GM12878 (cell line): ENCODE measurements around the gene ZNF385C. TPM values are rescaled to one million over a fixed set of nuclear protein-coding genes. Genes with fewer than 3 reads are reported as not detected.

Source experiments
- ATAC-seq: fragments of 200-7000 bp; cut with Tn5 transposase; 3 replicates; pipeline ENCODE4 v1.9.1; 2020; ENCODE audit warnings: mild to moderate bottlenecking, moderate library complexity
- BruUV-seq: library from RNA; stranded (reverse); fragments of 400-500 nt; replicated peaks from 2 replicates; lab custom pipeline; 2021; lab: Mats Ljungman, UMichigan
- CTCF ChIA-PET: fragments of 300-600 bp; sonication (Branson Sonifier 250); formaldehyde crosslinking; extraction: SDS; loops from one replicate; lab custom pipeline; 2021; ENCODE audit warnings: inconsistent platforms; lab: Yijun Ruan, JAX
- POLR2A ChIA-PET: fragments of 350-600 bp; formaldehyde crosslinking; extraction: SDS; loops from one replicate; lab custom pipeline; 2021; ENCODE audit warnings: inconsistent platforms; lab: Charles Lee
- RAD21 ChIA-PET: fragments of 300-600 bp; sonication (Branson Sonifier 250); formaldehyde crosslinking; loops from one replicate; lab custom pipeline; 2023; ENCODE audit warnings: antibody characterized with exemption; ENCODE audit not compliant: unreplicated experiment; lab: Charles Lee
- SMC1A ChIA-PET: fragments of 300-600 bp; sonication (Branson Sonifier 250); formaldehyde crosslinking; loops from one replicate; lab custom pipeline; 2023; ENCODE audit not compliant: unreplicated experiment, uncharacterized antibody; lab: Charles Lee
- DNase-seq: peaks from one replicate; pipeline ENCODE4 v3.0.0-alpha.2; 2011; ENCODE audit warnings: low read depth, low spot score
- FAIRE-seq: peaks from 3 replicates; lab custom pipeline; 2011; peaks lifted over from hg19 to GRCh38; lab: Jason Lieb, UNC
- H2AFZ ChIP-seq: 2 replicates; pipeline ENCODE4 v1.6.0; 2011; ENCODE audit warnings: low read depth, low read length, control low read depth; ENCODE audit not compliant: control insufficient read depth
- H3K27ac ChIP-seq: 2 replicates; pipeline ENCODE4 v1.5.1; 2011; ENCODE audit warnings: control low read depth; ENCODE audit not compliant: control insufficient read depth, insufficient read depth
- H3K27me3 ChIP-seq, 2 experiments: replicated peaks in 1 of 2; 2 replicates each; pipeline versions ENCODE4 v1.6.0 to v1.6.1; 2011; ENCODE audit warnings: low read length in 1 of 2; ENCODE audit not compliant: control insufficient read depth in 2 of 2, insufficient read depth in 2 of 2
- H3K36me3 ChIP-seq, 2 experiments: 2 replicates each; pipeline ENCODE4 v1.5.1; 2011; ENCODE audit warnings: low read length in 1 of 2; ENCODE audit not compliant: control insufficient read depth in 2 of 2, insufficient read depth in 2 of 2
- H3K4me1 ChIP-seq: 2 replicates; pipeline ENCODE4 v1.6.1; 2011; ENCODE audit warnings: mild to moderate bottlenecking, low read length, moderate library complexity, mixed read lengths; ENCODE audit not compliant: control insufficient read depth, insufficient read depth
- H3K4me2 ChIP-seq: 2 replicates; pipeline ENCODE4 v1.6.0; 2011; ENCODE audit warnings: control low read depth; ENCODE audit not compliant: control insufficient read depth, insufficient read depth
- H3K4me3 ChIP-seq: fragments of 200-600 bp; sonication (generic); 2 replicates; pipeline ENCODE4 v1.5.1; 2016
- H3K79me2 ChIP-seq: 2 replicates; pipeline ENCODE4 v1.6.0; 2011; ENCODE audit warnings: low read length; ENCODE audit not compliant: control insufficient read depth, insufficient read depth
- H3K9ac ChIP-seq: 2 replicates; pipeline ENCODE4 v1.8.0; 2011; ENCODE audit warnings: low read length, control low read depth, mixed read lengths; ENCODE audit not compliant: control insufficient read depth, insufficient read depth
- H3K9me3 ChIP-seq: replicated peaks from 3 replicates; pipeline ENCODE4 v1.5.1; 2011; ENCODE audit warnings: mild to moderate bottlenecking, low read length; ENCODE audit not compliant: control insufficient read depth, insufficient read depth
- H4K20me1 ChIP-seq: 2 replicates; pipeline ENCODE4 v1.6.0; 2011; ENCODE audit not compliant: control insufficient read depth, insufficient read depth
- ASH2L ChIP-seq: fragments of 300-600, 200-600 bp; sonication (generic); IDR thresholded peaks from 2 replicates; pipeline ENCODE4 v1.6.1; 2017; ENCODE audit warnings: low read depth, mild to moderate bottlenecking, borderline replicate concordance
- CBX3 ChIP-seq: fragments of 200-600 bp; sonication (generic); IDR thresholded peaks from 2 replicates; pipeline ENCODE4 v1.6.1; 2016; ENCODE audit warnings: low read depth, borderline replicate concordance
- CHD2 ChIP-seq: IDR thresholded peaks from 2 replicates; pipeline ENCODE4 v1.6.1; 2011; ENCODE audit warnings: low read depth, low read length, improper control_type of control experiment, borderline replicate concordance
- DPF2 ChIP-seq: fragments of 450-650 bp; IDR thresholded peaks from 2 replicates; pipeline ENCODE4 v1.6.1; 2017; ENCODE audit warnings: mild to moderate bottlenecking
- EED ChIP-seq: sonication (generic); IDR thresholded peaks from 2 replicates; pipeline ENCODE4 v1.6.1; 2016; ENCODE audit warnings: antibody characterized with exemption, low read depth
- IKZF1 ChIP-seq: fragments of 450-650 bp; conservative IDR thresholded peaks from 2 replicates; pipeline ENCODE4 v1.6.1; 2017; ENCODE audit warnings: antibody characterized with exemption, mild to moderate bottlenecking
- LARP7 ChIP-seq: fragments of 450-650 bp; IDR thresholded peaks from 2 replicates; pipeline ENCODE4 v1.6.1; 2017; ENCODE audit warnings: mild to moderate bottlenecking
- NFIC ChIP-seq: IDR thresholded peaks from 2 replicates; pipeline ENCODE4 v1.6.1; 2012; ENCODE audit warnings: low read depth, mild to moderate bottlenecking, inconsistent platforms, low read length, moderate library complexity
- NFYA ChIP-seq: IDR thresholded peaks from 2 replicates; pipeline ENCODE4 v1.6.1; 2011; ENCODE audit warnings: low read depth, mild to moderate bottlenecking, low read length, improper control_type of control experiment, borderline replicate concordance
- PAX8 ChIP-seq: fragments of 450-650 bp; IDR thresholded peaks from 2 replicates; pipeline ENCODE4 v1.6.1; 2017; ENCODE audit warnings: mild to moderate bottlenecking, moderate library complexity
- POLR2AphosphoS2 ChIP-seq: IDR thresholded peaks from 2 replicates; pipeline ENCODE4 v1.6.1; 2011; ENCODE audit warnings: low read depth, mild to moderate bottlenecking, low read length, improper control_type of control experiment, moderate library complexity
- SPI1 ChIP-seq: IDR thresholded peaks from 2 replicates; pipeline ENCODE4 v1.6.1; 2011; ENCODE audit warnings: low read depth, mild to moderate bottlenecking, low read length, moderate library complexity, borderline replicate concordance; ENCODE audit not compliant: insufficient read depth
- SREBF1 ChIP-seq: IDR thresholded peaks from 2 replicates; pipeline ENCODE4 v1.6.1; 2012; ENCODE audit warnings: mild to moderate bottlenecking, low read length
- STAT3 ChIP-seq: IDR thresholded peaks from 2 replicates; pipeline ENCODE4 v1.6.1; 2011; ENCODE audit warnings: low read depth, low read length, improper control_type of control experiment
- WGBS: methylation state at CpG from one replicate; pipeline ENCODE4 v1.1.6; 2016; ENCODE audit warnings: low lambda C conversion rate; ENCODE audit not compliant: insufficient replicate concordance, insufficient coverage; ENCODE audit errors: missing lambda C conversion rate; 5-methylcytosine and 5-hydroxymethylcytosine counted together
- in situ Hi-C: fragments of 300-500 bp; cut with MboI; formaldehyde crosslinking; loops from 9 replicates; pipeline ENCODE4 v1.14.3; 2018; ENCODE audit warnings: mixed read lengths
- intact Hi-C: fragments of 100-400 bp; cut with micrococcal nuclease; formaldehyde crosslinking; loops from one replicate; pipeline ENCODE4 v1.14.2; 2022; ENCODE audit not compliant: unreplicated experiment
- polyA plus RNA-seq, 11 experiments: library from polyadenylated mRNA; depleted of rRNA in 4 of 11; unstranded in 6 of 11; stranded (reverse) in 5 of 11; fragments of >200 nt; fragmentation: Nextera tagmentation in 4 of 11; fragmentation: Illumina TruSeq in 1 of 11; extraction: Ambion mirVana in 4 of 11; extraction: Trizol in 1 of 11; gene quantifications; 1 replicate in 1 of 11; 2 replicates in 10 of 11; pipeline versions ENCODE4 v1.2.1 to v1.2.3, GENCODE V29; 2011 to 2016; ENCODE audit warnings: inconsistent platforms in 2 of 11, missing spikeins in 2 of 11, low read depth in 1 of 11
- total RNA-seq, 4 experiments: library from RNA; depleted of rRNA in 3 of 4; stranded (reverse); fragments of >200 nt in 3 of 4; fragmentation: Illumina TruSeq in 1 of 4; extraction: Trizol in 1 of 4; gene quantifications; 2 replicates each; pipeline versions ENCODE4 v1.2.1 to v1.2.3, GENCODE V29; 2013 to 2021
- TF ChIP-seq, protein P1 (sequence below): fragments of 450-650 bp; conservative IDR thresholded peaks from 2 replicates; pipeline ENCODE4 v1.6.1; 2017; ENCODE audit warnings: mild to moderate bottlenecking, moderate library complexity
- TF ChIP-seq, protein P2 (sequence below): fragments of 450-650 bp; IDR thresholded peaks from 2 replicates; pipeline ENCODE4 v1.6.1; 2016; ENCODE audit warnings: mild to moderate bottlenecking, moderate library complexity, borderline replicate concordance
- TF ChIP-seq, protein P3 (sequence below): IDR thresholded peaks from 2 replicates; pipeline ENCODE4 v1.6.1; 2011; ENCODE audit warnings: mild to moderate bottlenecking, low read depth, low read length, moderate library complexity; ENCODE audit not compliant: insufficient replicate concordance

The ZNF385C gene
- total and polyA plus RNA-seq, 10 of the 15 experiments (the other 5 are each of a cell fraction or from before 2014, with no cell fraction given), result 0.06 to 0.20 (median 0.07) TPM; not detected in 5

GRCh38 chr17:41989702-41990419 is 108.4 kb downstream of the ZNF385C start:
- H3K4me1 ChIP-seq, result peaks cover under 1% of the 10 kb centered on the region; the same call in 1 of the 2 replicates
- H4K20me1 ChIP-seq, result no peaks in the 10 kb centered on the region
- H2AFZ ChIP-seq, result no peak overlapping the region
- no peaks in the 10 kb centered on the region for H3K27me3 ChIP-seq
- POLR2A ChIA-PET, result interaction anchor here (1.6 kb wide), 1 partner anchor 27 kb away, joined by 5 read pairs; the partner anchor contains the start of gene DNAJC7
- ATAC-seq, result no peak
- H3K27ac ChIP-seq, result no peak overlapping the region
- no peak for DNase-seq
- H3K36me3 ChIP-seq, result peaks cover 22 to 53% of the 10 kb centered on the region in 2 experiments
- in situ Hi-C loops (no loop called here), intact Hi-C loops (no loop called here)
- no peak overlapping the region for H3K4me3 ChIP-seq
- SMC1A ChIA-PET, result interaction anchor here (1.4 kb wide), 1 partner anchor 26 kb away, joined by 3 read pairs; no protein-coding TSS in a partner anchor
- CTCF ChIA-PET, result interaction anchor here (1.3 kb wide), 1 partner anchor 27 kb away, joined by 3 read pairs; no protein-coding TSS in a partner anchor
- no peak overlapping the region for H3K4me2 ChIP-seq
- no TSS peak for BruUV-seq
- WGBS, result 80% methylated on average over 5 of the region's 5 CpGs
- H3K9ac ChIP-seq, result no peak overlapping the region
- H3K79me2 ChIP-seq, result no peaks in the 10 kb centered on the region
- no peak for FAIRE-seq
- RAD21 ChIA-PET, result interaction anchor here (0.8 kb wide), 1 partner anchor 34 kb away, joined by 3 read pairs; no protein-coding TSS in a partner anchor
- no peaks in the 10 kb centered on the region for H3K9me3 ChIP-seq
- TF ChIP-seq IKZF1, result no peak
- no peak for TF ChIP-seq SPI1
- TF ChIP-seq, protein P1, sequence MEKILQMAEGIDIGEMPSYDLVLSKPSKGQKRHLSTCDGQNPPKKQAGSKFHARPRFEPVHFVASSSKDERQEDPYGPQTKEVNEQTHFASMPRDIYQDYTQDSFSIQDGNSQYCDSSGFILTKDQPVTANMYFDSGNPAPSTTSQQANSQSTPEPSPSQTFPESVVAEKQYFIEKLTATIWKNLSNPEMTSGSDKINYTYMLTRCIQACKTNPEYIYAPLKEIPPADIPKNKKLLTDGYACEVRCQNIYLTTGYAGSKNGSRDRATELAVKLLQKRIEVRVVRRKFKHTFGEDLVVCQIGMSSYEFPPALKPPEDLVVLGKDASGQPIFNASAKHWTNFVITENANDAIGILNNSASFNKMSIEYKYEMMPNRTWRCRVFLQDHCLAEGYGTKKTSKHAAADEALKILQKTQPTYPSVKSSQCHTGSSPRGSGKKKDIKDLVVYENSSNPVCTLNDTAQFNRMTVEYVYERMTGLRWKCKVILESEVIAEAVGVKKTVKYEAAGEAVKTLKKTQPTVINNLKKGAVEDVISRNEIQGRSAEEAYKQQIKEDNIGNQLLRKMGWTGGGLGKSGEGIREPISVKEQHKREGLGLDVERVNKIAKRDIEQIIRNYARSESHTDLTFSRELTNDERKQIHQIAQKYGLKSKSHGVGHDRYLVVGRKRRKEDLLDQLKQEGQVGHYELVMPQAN, result no peak
- no peak for TF ChIP-seq POLR2AphosphoS2
- TF ChIP-seq ASH2L, result no peak
- TF ChIP-seq, protein P2, sequence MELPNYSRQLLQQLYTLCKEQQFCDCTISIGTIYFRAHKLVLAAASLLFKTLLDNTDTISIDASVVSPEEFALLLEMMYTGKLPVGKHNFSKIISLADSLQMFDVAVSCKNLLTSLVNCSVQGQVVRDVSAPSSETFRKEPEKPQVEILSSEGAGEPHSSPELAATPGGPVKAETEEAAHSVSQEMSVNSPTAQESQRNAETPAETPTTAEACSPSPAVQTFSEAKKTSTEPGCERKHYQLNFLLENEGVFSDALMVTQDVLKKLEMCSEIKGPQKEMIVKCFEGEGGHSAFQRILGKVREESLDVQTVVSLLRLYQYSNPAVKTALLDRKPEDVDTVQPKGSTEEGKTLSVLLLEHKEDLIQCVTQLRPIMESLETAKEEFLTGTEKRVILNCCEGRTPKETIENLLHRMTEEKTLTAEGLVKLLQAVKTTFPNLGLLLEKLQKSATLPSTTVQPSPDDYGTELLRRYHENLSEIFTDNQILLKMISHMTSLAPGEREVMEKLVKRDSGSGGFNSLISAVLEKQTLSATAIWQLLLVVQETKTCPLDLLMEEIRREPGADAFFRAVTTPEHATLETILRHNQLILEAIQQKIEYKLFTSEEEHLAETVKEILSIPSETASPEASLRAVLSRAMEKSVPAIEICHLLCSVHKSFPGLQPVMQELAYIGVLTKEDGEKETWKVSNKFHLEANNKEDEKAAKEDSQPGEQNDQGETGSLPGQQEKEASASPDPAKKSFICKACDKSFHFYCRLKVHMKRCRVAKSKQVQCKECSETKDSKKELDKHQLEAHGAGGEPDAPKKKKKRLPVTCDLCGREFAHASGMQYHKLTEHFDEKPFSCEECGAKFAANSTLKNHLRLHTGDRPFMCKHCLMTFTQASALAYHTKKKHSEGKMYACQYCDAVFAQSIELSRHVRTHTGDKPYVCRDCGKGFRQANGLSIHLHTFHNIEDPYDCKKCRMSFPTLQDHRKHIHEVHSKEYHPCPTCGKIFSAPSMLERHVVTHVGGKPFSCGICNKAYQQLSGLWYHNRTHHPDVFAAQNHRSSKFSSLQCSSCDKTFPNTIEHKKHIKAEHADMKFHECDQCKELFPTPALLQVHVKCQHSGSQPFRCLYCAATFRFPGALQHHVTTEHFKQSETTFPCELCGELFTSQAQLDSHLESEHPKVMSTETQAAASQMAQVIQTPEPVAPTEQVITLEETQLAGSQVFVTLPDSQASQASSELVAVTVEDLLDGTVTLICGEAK, result no peak
- TF ChIP-seq CBX3, result no peak
- no peak for TF ChIP-seq DPF2
- TF ChIP-seq STAT3, result no peak
- TF ChIP-seq LARP7, result no peak
- no peak for TF ChIP-seq PAX8
- TF ChIP-seq SREBF1, result no peak
- no peak for TF ChIP-seq CHD2
- TF ChIP-seq, protein P3, sequence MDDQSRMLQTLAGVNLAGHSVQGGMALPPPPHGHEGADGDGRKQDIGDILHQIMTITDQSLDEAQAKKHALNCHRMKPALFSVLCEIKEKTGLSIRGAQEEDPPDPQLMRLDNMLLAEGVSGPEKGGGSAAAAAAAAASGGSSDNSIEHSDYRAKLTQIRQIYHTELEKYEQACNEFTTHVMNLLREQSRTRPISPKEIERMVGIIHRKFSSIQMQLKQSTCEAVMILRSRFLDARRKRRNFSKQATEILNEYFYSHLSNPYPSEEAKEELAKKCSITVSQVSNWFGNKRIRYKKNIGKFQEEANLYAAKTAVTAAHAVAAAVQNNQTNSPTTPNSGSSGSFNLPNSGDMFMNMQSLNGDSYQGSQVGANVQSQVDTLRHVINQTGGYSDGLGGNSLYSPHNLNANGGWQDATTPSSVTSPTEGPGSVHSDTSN, result no peak
- TF ChIP-seq NFIC, result no peak
- TF ChIP-seq NFYA, result no peak
- no peak for TF ChIP-seq EED
